Muscle layer of duodenum (tissue), 2 donors: ENCODE results near the gene TESK2.
"Not testable (repeated sequence)": the region's sequence is repeated elsewhere in the genome, so short reads cannot be mapped to it uniquely, and the experiment has no call there.

Experiments used
- H3K27ac ChIP-seq: one replicate; pipeline ENCODE4 v1.7.0; 2013; ENCODE audit warnings: mild to moderate bottlenecking, low read length
- H3K27me3 ChIP-seq: one replicate; pipeline ENCODE4 v1.7.0; 2013; ENCODE audit warnings: low read depth, mild to moderate bottlenecking, control low read depth, low read length
- H3K36me3 ChIP-seq, 2 donors: one replicate each; pipeline ENCODE4 v1.7.0; 2013; ENCODE audit warnings: low read length in 2 of 2, control low read depth in 1 of 2, mild to moderate bottlenecking in 1 of 2; ENCODE audit not compliant: insufficient read depth in 2 of 2, control insufficient read depth in 1 of 2
- H3K4me1 ChIP-seq, 2 donors: one replicate each; pipeline ENCODE4 v1.7.0; 2013; ENCODE audit warnings: low read length in 2 of 2, mild to moderate bottlenecking in 2 of 2, control low read depth in 1 of 2, moderate library complexity in 1 of 2; ENCODE audit not compliant: insufficient read depth in 2 of 2, control insufficient read depth in 1 of 2
- H3K4me3 ChIP-seq, 2 donors: one replicate each; pipeline ENCODE4 v1.7.0; 2013; ENCODE audit warnings: low read length in 2 of 2, low read depth in 1 of 2, mild to moderate bottlenecking in 1 of 2
- H3K9me3 ChIP-seq, 2 donors: one replicate each; pipeline ENCODE4 v1.7.0; 2013; ENCODE audit warnings: low read length in 2 of 2, control low read depth in 1 of 2, mild to moderate bottlenecking in 1 of 2; ENCODE audit not compliant: control insufficient read depth in 1 of 2
- donor health status: healthy.

TESK2 gene

GRCh38 chr1:45360981-45361380 lies 130.0 kb downstream of the TESK2 start:
- not testable (repeated sequence) for H3K9me3 ChIP-seq, H3K27me3 ChIP-seq, H3K36me3 ChIP-seq
- Histone ChIP-seq H3K4me1 (peaks cover 8 to 13% of the 10 kb centered on the region in 2 donors), H3K27ac (peak overlapping the region; percentile 40), H3K4me3 (peak overlapping the region in 1 of 2 donors; percentile 23)

GRCh38 chr1:45359882-45360513 lies 131.0 kb downstream of the TESK2 start:
- Histone ChIP-seq H3K27me3 (no peaks in the 10 kb centered on the region), H3K4me1 (peaks cover 8 to 13% of the 10 kb centered on the region in 2 donors), H3K36me3 (no peaks in the 10 kb centered on the region), H3K9me3 (no peaks in the 10 kb centered on the region), H3K27ac (peak overlapping the region; percentile 53), H3K4me3 (no peak overlapping the region)

GRCh38 chr1:45356186-45356585 lies 134.8 kb downstream of the TESK2 start:
- Histone ChIP-seq H3K4me3 (no peak overlapping the region), H3K27me3 (no peaks in the 10 kb centered on the region), H3K27ac (no peak overlapping the region), H3K36me3 (peaks cover 0 to 3% of the 10 kb centered on the region in 2 donors), H3K9me3 (no peaks in the 10 kb centered on the region), H3K4me1 (peaks cover 8 to 13% of the 10 kb centered on the region in 2 donors)

- no peak overlapping the region for H3K4me3 ChIP-seq
- H3K9me3 ChIP-seq, result no peaks in the 10 kb centered on the region
- no peak overlapping the region for H3K27ac ChIP-seq
- peaks cover 7 to 9% of the 10 kb centered on the region in 2 donors for H3K4me1 ChIP-seq
- no peaks in the 10 kb centered on the region for H3K27me3 ChIP-seq
- peaks cover 0 to 3% of the 10 kb centered on the region in 2 donors for H3K36me3 ChIP-seq
Observed at GRCh38 chr1:45355683-45356082, 135.3 kb downstream of the TESK2 start.

- Histone ChIP-seq H3K27ac (no peak overlapping the region), H3K4me1 (peaks cover 0 to under 1% of the 10 kb centered on the region in 2 donors), H3K36me3 (peaks cover 0 to 3% of the 10 kb centered on the region in 2 donors), H3K9me3 (no peaks in the 10 kb centered on the region), H3K4me3 (no peak overlapping the region), H3K27me3 (no peaks in the 10 kb centered on the region)
Observed at GRCh38 chr1:45354838-45355237, 136.1 kb downstream of the TESK2 start.

- Histone ChIP-seq H3K9me3 (no peaks in the 10 kb centered on the region), H3K36me3 (peaks cover 0 to 3% of the 10 kb centered on the region in 2 donors), H3K27ac (no peak overlapping the region), H3K4me1 (peaks cover 5 to 8% of the 10 kb centered on the region in 2 donors), H3K27me3 (no peaks in the 10 kb centered on the region), H3K4me3 (no peak overlapping the region)
Observed at GRCh38 chr1:45353685-45354084, 137.3 kb downstream of the TESK2 start.

- Histone ChIP-seq H3K4me3 (no peak overlapping the region), H3K4me1 (peaks cover 6 to 18% of the 10 kb centered on the region in 2 donors), H3K36me3 (peaks cover 0 to 3% of the 10 kb centered on the region in 2 donors), H3K9me3 (no peaks in the 10 kb centered on the region), H3K27ac (no peak overlapping the region), H3K27me3 (no peaks in the 10 kb centered on the region)
Observed at GRCh38 chr1:45351508-45351907, 139.5 kb downstream of the TESK2 start.

- no peak overlapping the region for H3K27ac ChIP-seq
- peaks cover 17 to 22% of the 10 kb centered on the region in 2 donors for H3K36me3 ChIP-seq
- H3K27me3 ChIP-seq, result no peaks in the 10 kb centered on the region
- H3K4me3 ChIP-seq, result no peak overlapping the region
- H3K4me1 ChIP-seq, result peaks cover 6 to 18% of the 10 kb centered on the region in 2 donors
- H3K9me3 ChIP-seq, result no peaks in the 10 kb centered on the region
Observed at GRCh38 chr1:45348966-45349677, 141.8 kb downstream of the TESK2 start.

GRCh38 chr1:45348609-45348965 lies 142.4 kb downstream of the TESK2 start:
- no peak overlapping the region for H3K27ac ChIP-seq
- H3K4me3 ChIP-seq, result no peak overlapping the region
- peaks cover 6 to 18% of the 10 kb centered on the region in 2 donors for H3K4me1 ChIP-seq
- H3K27me3 ChIP-seq, result no peaks in the 10 kb centered on the region
- H3K9me3 ChIP-seq, result no peaks in the 10 kb centered on the region
- H3K36me3 ChIP-seq, result peaks cover 23 to 27% of the 10 kb centered on the region in 2 donors

GRCh38 chr1:45348020-45348419 lies 142.9 kb downstream of the TESK2 start:
- peaks cover 28 to 32% of the 10 kb centered on the region in 2 donors for H3K36me3 ChIP-seq
- H3K4me3 ChIP-seq, result no peak overlapping the region
- H3K4me1 ChIP-seq, result peaks cover 6 to 18% of the 10 kb centered on the region in 2 donors
- H3K27me3 ChIP-seq, result no peaks in the 10 kb centered on the region
- H3K9me3 ChIP-seq, result no peaks in the 10 kb centered on the region
- H3K27ac ChIP-seq, result no peak overlapping the region

- peaks cover 6 to 28% of the 10 kb centered on the region in 2 donors for H3K4me1 ChIP-seq
- no peaks in the 10 kb centered on the region for H3K9me3 ChIP-seq
- no peaks in the 10 kb centered on the region for H3K27me3 ChIP-seq
- no peak overlapping the region for H3K27ac ChIP-seq
- no peak overlapping the region for H3K4me3 ChIP-seq
- peaks cover 40 to 46% of the 10 kb centered on the region in 2 donors for H3K36me3 ChIP-seq
Observed at GRCh38 chr1:45346473-45346872, 144.5 kb downstream of the TESK2 start.
